Parathyroid adenoma (tissue), 2 donors: ENCODE measurements around the gene ADAMTS1.

Source experiments
- H2AFZ ChIP-seq: fragments of 300-600 bp; sonication (generic); one replicate; pipeline ENCODE4 v1.7.0; 2017; ENCODE audit warnings: antibody characterized with exemption, mild to moderate bottlenecking
- H3K27ac ChIP-seq: fragments of 300-600 bp; sonication (generic); one replicate; pipeline ENCODE4 v1.7.0; 2017
- H3K27me3 ChIP-seq: fragments of 300-600 bp; sonication (generic); one replicate; pipeline ENCODE4 v1.7.0; 2017; ENCODE audit warnings: low read length; ENCODE audit not compliant: control insufficient read depth, insufficient read depth
- H3K36me3 ChIP-seq: fragments of 300-600 bp; sonication (generic); one replicate; pipeline ENCODE4 v1.7.0; 2017; ENCODE audit warnings: low read length; ENCODE audit not compliant: control insufficient read depth, insufficient read depth
- H3K4me1 ChIP-seq: fragments of 300-600 bp; sonication (generic); one replicate; pipeline ENCODE4 v1.7.0; 2017; ENCODE audit warnings: control low read depth
- H3K4me2 ChIP-seq: fragments of 300-600 bp; sonication (generic); one replicate; pipeline ENCODE4 v1.7.0; 2017; ENCODE audit warnings: low read length
- H3K4me3 ChIP-seq: fragments of 300-600 bp; sonication (generic); one replicate; pipeline ENCODE4 v1.7.0; 2017; ENCODE audit warnings: low read depth, low read length
- H3K79me2 ChIP-seq: fragments of 300-600 bp; sonication (generic); one replicate; pipeline ENCODE4 v1.7.0; 2017; ENCODE audit warnings: control low read depth
- H3K9ac ChIP-seq: fragments of 300-600 bp; sonication (generic); one replicate; pipeline ENCODE4 v1.7.0; 2017; ENCODE audit warnings: mild to moderate bottlenecking
- H3K9me3 ChIP-seq: fragments of 300-600 bp; sonication (generic); one replicate; pipeline ENCODE4 v1.7.0; 2017; ENCODE audit warnings: low read length; ENCODE audit not compliant: control insufficient read depth
- TF ChIP-seq, protein P1 (sequence below): fragments of 300-600 bp; sonication (generic); IDR thresholded peaks from one replicate; pipeline ENCODE4 v1.7.0; 2017; ENCODE audit warnings: antibody characterized with exemption, mild to moderate bottlenecking
- donor health status: primary hyperparathyroidism.

ADAMTS1 gene

GRCh38 chr21:26846036-26846931, 1.1 kb upstream of the ADAMTS1 start:
- peak overlapping the region; percentile 98 for H3K4me2 ChIP-seq
- peak overlapping the region; percentile 62 for H2AFZ ChIP-seq
- H3K4me1 ChIP-seq: no peaks in the 10 kb centered on the region
- H3K79me2 ChIP-seq: no peaks in the 10 kb centered on the region
- H3K9me3 ChIP-seq: no peaks in the 10 kb centered on the region
- H3K27me3 ChIP-seq: no peaks in the 10 kb centered on the region
- no peaks in the 10 kb centered on the region for H3K36me3 ChIP-seq
- peak overlapping the region; percentile 87 for H3K27ac ChIP-seq
- H3K4me3 ChIP-seq: peak overlapping the region; percentile 92
- TF ChIP-seq, protein P1, sequence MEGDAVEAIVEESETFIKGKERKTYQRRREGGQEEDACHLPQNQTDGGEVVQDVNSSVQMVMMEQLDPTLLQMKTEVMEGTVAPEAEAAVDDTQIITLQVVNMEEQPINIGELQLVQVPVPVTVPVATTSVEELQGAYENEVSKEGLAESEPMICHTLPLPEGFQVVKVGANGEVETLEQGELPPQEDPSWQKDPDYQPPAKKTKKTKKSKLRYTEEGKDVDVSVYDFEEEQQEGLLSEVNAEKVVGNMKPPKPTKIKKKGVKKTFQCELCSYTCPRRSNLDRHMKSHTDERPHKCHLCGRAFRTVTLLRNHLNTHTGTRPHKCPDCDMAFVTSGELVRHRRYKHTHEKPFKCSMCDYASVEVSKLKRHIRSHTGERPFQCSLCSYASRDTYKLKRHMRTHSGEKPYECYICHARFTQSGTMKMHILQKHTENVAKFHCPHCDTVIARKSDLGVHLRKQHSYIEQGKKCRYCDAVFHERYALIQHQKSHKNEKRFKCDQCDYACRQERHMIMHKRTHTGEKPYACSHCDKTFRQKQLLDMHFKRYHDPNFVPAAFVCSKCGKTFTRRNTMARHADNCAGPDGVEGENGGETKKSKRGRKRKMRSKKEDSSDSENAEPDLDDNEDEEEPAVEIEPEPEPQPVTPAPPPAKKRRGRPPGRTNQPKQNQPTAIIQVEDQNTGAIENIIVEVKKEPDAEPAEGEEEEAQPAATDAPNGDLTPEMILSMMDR: no peak
- H3K9ac ChIP-seq: no peak overlapping the region

DNA sequence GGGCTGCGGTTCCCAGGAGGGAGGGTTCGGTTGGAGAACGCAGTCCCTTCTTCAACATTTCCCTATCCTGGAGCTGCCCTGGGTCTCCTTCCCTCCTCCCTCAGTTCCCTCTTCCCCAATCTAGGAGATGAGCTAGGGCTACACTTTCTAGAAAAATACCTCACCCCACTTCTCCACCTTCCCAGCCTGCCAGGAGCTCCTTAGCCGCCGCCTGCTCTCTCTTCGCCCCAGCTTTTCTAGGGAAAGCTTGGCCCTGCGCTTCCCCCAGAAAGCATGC, 488 bp upstream of the ADAMTS1 start:
- H3K4me3 ChIP-seq: peak overlapping the region; percentile 92
- no peaks in the 10 kb centered on the region for H3K4me1 ChIP-seq
- no peaks in the 10 kb centered on the region for H3K9me3 ChIP-seq
- H3K27me3 ChIP-seq: no peaks in the 10 kb centered on the region
- peak overlapping the region; percentile 98 for H3K4me2 ChIP-seq
- H3K79me2 ChIP-seq: no peaks in the 10 kb centered on the region
- TF ChIP-seq, protein P1: no peak
- H3K27ac ChIP-seq: peak overlapping the region; percentile 87
- H2AFZ ChIP-seq: peak overlapping the region; percentile 62
- no peak overlapping the region for H3K9ac ChIP-seq
- H3K36me3 ChIP-seq: no peaks in the 10 kb centered on the region

- Histone ChIP-seq H3K79me2 (no peaks in the 10 kb centered on the region), H3K27me3 (no peaks in the 10 kb centered on the region), H3K4me1 (no peaks in the 10 kb centered on the region), H3K4me2 (peak overlapping the region; percentile 98), H3K36me3 (no peaks in the 10 kb centered on the region), H3K9ac (no peak overlapping the region), H3K27ac (peak overlapping the region; percentile 59), H2AFZ (peak overlapping the region; percentile 46), H3K9me3 (no peaks in the 10 kb centered on the region), H3K4me3 (peak overlapping the region; percentile 92)
- TF ChIP-seq, protein P1: no peak
Measured at GRCh38 chr21:26844258-26845065, 747 bp downstream of the ADAMTS1 start.

- Histone ChIP-seq H3K9me3 (no peaks in the 10 kb centered on the region), H3K79me2 (no peaks in the 10 kb centered on the region), H3K4me2 (peak overlapping the region; percentile 98), H3K27ac (peak overlapping the region; percentile 59), H3K4me3 (peak overlapping the region; percentile 92), H2AFZ (peak overlapping the region; percentile 46), H3K36me3 (no peaks in the 10 kb centered on the region), H3K4me1 (no peaks in the 10 kb centered on the region), H3K27me3 (no peaks in the 10 kb centered on the region), H3K9ac (no peak overlapping the region)
- TF ChIP-seq, protein P1: no peak
Measured at GRCh38 chr21:26843933-26844257, 1.3 kb downstream of the ADAMTS1 start.
